ENCODE measurements around the gene IQCK.

GRCh38 chr16:19748389-19749168 is 30.5 kb downstream of the IQCK start:
- TF ChIP-seq, protein P1, sequence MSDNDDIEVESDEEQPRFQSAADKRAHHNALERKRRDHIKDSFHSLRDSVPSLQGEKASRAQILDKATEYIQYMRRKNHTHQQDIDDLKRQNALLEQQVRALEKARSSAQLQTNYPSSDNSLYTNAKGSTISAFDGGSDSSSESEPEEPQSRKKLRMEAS (IDR thresholded peaks at IDR 0.05) = no peak
- TF ChIP-seq USF1 (IDR thresholded peaks at IDR 0.05) (no peak), ZBTB7A (IDR thresholded peaks at IDR 0.05; ENCODE audit: low read depth) (no peak), RAD21 (IDR thresholded peaks at IDR 0.05; ENCODE audit: low read depth) (no peak), EP300 (IDR thresholded peaks at IDR 0.05; ENCODE audit: borderline replicate concordance) (no peak), YY1 (IDR thresholded peaks at IDR 0.05; ENCODE audit: low read depth) (no peak), NFIC (IDR thresholded peaks at IDR 0.05) (no peak), EGR1 (IDR thresholded peaks at IDR 0.05) (no peak), TCF12 (IDR thresholded peaks at IDR 0.05; ENCODE audit: low read depth) (no peak)

Measured in Ishikawa (cell line).